ENCODE measurements around the gene EPHX1.
"Not testable (repeated sequence)": the region's sequence is repeated elsewhere in the genome, so short reads cannot be mapped to it uniquely, and the experiment has no call there.

Gene EPHX1

GRCh38 chr1:225777583-225778336 is 32.2 kb upstream of the EPHX1 start, which contains the start of gene SRP9:
Gene SRP9 (plus strand): TSS chr1:225777826. CDS start chr1:225777941, 115 bp downstream.
- DNase-seq = peak; percentile 97

- no peak for DNase-seq
These were observed 31.6 kb upstream of the EPHX1 start for GRCh38 chr1:225778337-225778669.

- not testable (repeated sequence) for DNase-seq
These were observed 30.8 kb upstream of the EPHX1 start for GRCh38 chr1:225779165-225779564.

- DNase-seq = no peak
These were observed 29.8 kb upstream of the EPHX1 start for GRCh38 chr1:225780134-225780533.

- DNase-seq = no peak
These were observed 29.3 kb upstream of the EPHX1 start for GRCh38 chr1:225780630-225781029.

- not testable (repeated sequence) for DNase-seq
These were observed 20.8 kb upstream of the EPHX1 start for GRCh38 chr1:225789142-225789541.

- DNase-seq = no peak
These were observed 15.0 kb upstream of the EPHX1 start for GRCh38 chr1:225794954-225795353.

GRCh38 chr1:225796097-225796496 is 13.8 kb upstream of the EPHX1 start:
- DNase-seq = not testable (repeated sequence)

- not testable (repeated sequence) for DNase-seq
These were observed 8.8 kb upstream of the EPHX1 start for GRCh38 chr1:225801146-225801545.

- no peak for DNase-seq
These were observed 3.7 kb upstream of the EPHX1 start for GRCh38 chr1:225806249-225806648.

- not testable (repeated sequence) for DNase-seq
These were observed 3.2 kb upstream of the EPHX1 start for GRCh38 chr1:225806736-225807135.

- DNase-seq = no peak
These were observed 1.8 kb upstream of the EPHX1 start for GRCh38 chr1:225808136-225808535.

- DNase-seq = not testable (repeated sequence)
These were observed 935 bp downstream of the EPHX1 start for GRCh38 chr1:225810579-225811538.

GRCh38 chr1:225811622-225812487 is 1.9 kb downstream of the EPHX1 start:
- DNase-seq = no peak

- DNase-seq = no peak
These were observed 2.7 kb downstream of the EPHX1 start for GRCh38 chr1:225812488-225813213.

GRCh38 chr1:225813214-225813964 is 3.5 kb downstream of the EPHX1 start:
- no peak for DNase-seq

GRCh38 chr1:225814381-225814780 is 4.5 kb downstream of the EPHX1 start:
- DNase-seq = no peak

GRCh38 chr1:225815090-225815489 is 5.2 kb downstream of the EPHX1 start:
- DNase-seq = not testable (repeated sequence)

GRCh38 chr1:225815526-225816178 is 5.7 kb downstream of the EPHX1 start:
- DNase-seq = no peak

GRCh38 chr1:225816643-225817538 is 7.0 kb downstream of the EPHX1 start:
- no peak for DNase-seq
